ENCODE measurements around the gene TIAM1. TPM values are rescaled to one million over a fixed set of nuclear protein-coding genes. Genes with fewer than 3 reads are reported as not detected.

TIAM1 gene
- total RNA-seq, 1 donor from 2014 or later: 17.8 TPM

DNA sequence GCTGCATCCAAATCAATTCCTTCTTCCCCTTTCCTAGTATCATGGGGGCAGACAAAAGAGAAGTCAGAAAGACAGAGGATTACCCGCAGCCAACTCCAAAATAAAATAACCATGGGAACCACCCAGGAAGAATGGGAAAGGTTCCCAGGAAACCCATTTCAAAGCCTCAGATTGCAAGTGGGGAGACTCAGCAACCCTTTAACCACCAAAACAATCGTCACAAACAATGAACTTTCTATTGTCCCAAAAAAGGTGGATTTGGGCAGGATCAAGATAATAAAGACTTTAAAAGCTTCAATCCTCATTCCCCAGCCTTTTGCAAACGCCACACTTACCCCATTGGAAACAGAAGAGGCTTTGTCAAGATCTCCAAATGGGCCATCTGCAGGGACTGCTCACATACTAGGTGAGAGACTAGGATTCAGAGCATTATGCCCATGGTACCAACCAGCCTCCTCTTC, 5.1 kb downstream of the TIAM1 start:
- no peaks in the 10 kb centered on the region for H3K27me3 Mint-ChIP-seq (ENCODE audit: low read depth, unreplicated experiment)
- no peak overlapping the region for H3K4me3 Mint-ChIP-seq (ENCODE audit: unreplicated experiment)
- Histone ChIP-seq H3K36me3 (ENCODE audit: insufficient read depth, low read length) (no peaks in the 10 kb centered on the region), H3K79me2 (ENCODE audit: insufficient read depth, low read length) (peaks cover 48% of the 10 kb centered on the region), H3K27me3 (ENCODE audit: insufficient read depth, low read length) (no peaks in the 10 kb centered on the region), H4K20me1 (ENCODE audit: insufficient read depth, low read length) (peaks cover 12% of the 10 kb centered on the region), H3K9me3 (ENCODE audit: insufficient read depth, low read depth, low read length) (no peaks in the 10 kb centered on the region), H2AFZ (ENCODE audit: low read depth, low read length) (no peak overlapping the region), H3K4me3 (ENCODE audit: insufficient read depth, low read depth, low read length) (no peak overlapping the region), H3K4me2 (ENCODE audit: low read length) (no peak overlapping the region), H3K9ac (ENCODE audit: low read length) (no peak overlapping the region), H3K4me1 (ENCODE audit: insufficient read depth, low read length) (peaks cover 17% of the 10 kb centered on the region), H3K27ac (ENCODE audit: low read depth, low read length) (no peak overlapping the region)
- TF ChIP-seq, protein P1, sequence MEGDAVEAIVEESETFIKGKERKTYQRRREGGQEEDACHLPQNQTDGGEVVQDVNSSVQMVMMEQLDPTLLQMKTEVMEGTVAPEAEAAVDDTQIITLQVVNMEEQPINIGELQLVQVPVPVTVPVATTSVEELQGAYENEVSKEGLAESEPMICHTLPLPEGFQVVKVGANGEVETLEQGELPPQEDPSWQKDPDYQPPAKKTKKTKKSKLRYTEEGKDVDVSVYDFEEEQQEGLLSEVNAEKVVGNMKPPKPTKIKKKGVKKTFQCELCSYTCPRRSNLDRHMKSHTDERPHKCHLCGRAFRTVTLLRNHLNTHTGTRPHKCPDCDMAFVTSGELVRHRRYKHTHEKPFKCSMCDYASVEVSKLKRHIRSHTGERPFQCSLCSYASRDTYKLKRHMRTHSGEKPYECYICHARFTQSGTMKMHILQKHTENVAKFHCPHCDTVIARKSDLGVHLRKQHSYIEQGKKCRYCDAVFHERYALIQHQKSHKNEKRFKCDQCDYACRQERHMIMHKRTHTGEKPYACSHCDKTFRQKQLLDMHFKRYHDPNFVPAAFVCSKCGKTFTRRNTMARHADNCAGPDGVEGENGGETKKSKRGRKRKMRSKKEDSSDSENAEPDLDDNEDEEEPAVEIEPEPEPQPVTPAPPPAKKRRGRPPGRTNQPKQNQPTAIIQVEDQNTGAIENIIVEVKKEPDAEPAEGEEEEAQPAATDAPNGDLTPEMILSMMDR (IDR thresholded peaks at IDR 0.05; ENCODE audit: insufficient read depth, low read depth, low read length): no peak
- TF ChIP-seq EZH2 (IDR thresholded peaks at IDR 0.05; ENCODE audit: insufficient read depth, low read length): no peak
- H3K27ac Mint-ChIP-seq (ENCODE audit: unreplicated experiment): no peak overlapping the region
- peaks cover 29% of the 10 kb centered on the region for H3K4me1 Mint-ChIP-seq (ENCODE audit: low read depth, unreplicated experiment)
- DNase-seq (ENCODE audit: low read depth) (no peak), FAIRE-seq (no peak)
- H3K9me3 Mint-ChIP-seq (ENCODE audit: unreplicated experiment): peaks cover 2% of the 10 kb centered on the region
- H3K36me3 Mint-ChIP-seq (ENCODE audit: low read depth, unreplicated experiment): peaks cover 3% of the 10 kb centered on the region

- TF ChIP-seq, protein P1 (IDR thresholded peaks at IDR 0.05; ENCODE audit: insufficient read depth, low read depth, low read length): no peak
- Histone ChIP-seq H3K4me1 (ENCODE audit: insufficient read depth, low read length) (peaks cover 15% of the 10 kb centered on the region), H3K9me3 (ENCODE audit: insufficient read depth, low read depth, low read length) (no peaks in the 10 kb centered on the region), H3K4me2 (ENCODE audit: low read length) (no peak overlapping the region), H2AFZ (ENCODE audit: low read depth, low read length) (no peak overlapping the region), H3K36me3 (ENCODE audit: insufficient read depth, low read length) (no peaks in the 10 kb centered on the region), H3K79me2 (ENCODE audit: insufficient read depth, low read length) (peaks cover 46% of the 10 kb centered on the region), H3K4me3 (ENCODE audit: insufficient read depth, low read depth, low read length) (no peak overlapping the region), H3K9ac (ENCODE audit: low read length) (no peak overlapping the region), H3K27me3 (ENCODE audit: insufficient read depth, low read length) (no peaks in the 10 kb centered on the region), H4K20me1 (ENCODE audit: insufficient read depth, low read length) (peaks cover 10% of the 10 kb centered on the region), H3K27ac (ENCODE audit: low read depth, low read length) (no peak overlapping the region)
- Mint-ChIP-seq H3K4me3 (ENCODE audit: unreplicated experiment) (no peak overlapping the region), H3K27me3 (ENCODE audit: low read depth, unreplicated experiment) (no peaks in the 10 kb centered on the region), H3K36me3 (ENCODE audit: low read depth, unreplicated experiment) (peaks cover 3% of the 10 kb centered on the region), H3K27ac (ENCODE audit: unreplicated experiment) (no peak overlapping the region), H3K4me1 (ENCODE audit: low read depth, unreplicated experiment) (peaks cover 29% of the 10 kb centered on the region), H3K9me3 (ENCODE audit: unreplicated experiment) (peaks cover 2% of the 10 kb centered on the region)
- FAIRE-seq (no peak), DNase-seq (ENCODE audit: low read depth) (peak; percentile 63)
Observed at GRCh38 chr21:31337996-31338907, 5.8 kb downstream of the TIAM1 start.

DNA sequence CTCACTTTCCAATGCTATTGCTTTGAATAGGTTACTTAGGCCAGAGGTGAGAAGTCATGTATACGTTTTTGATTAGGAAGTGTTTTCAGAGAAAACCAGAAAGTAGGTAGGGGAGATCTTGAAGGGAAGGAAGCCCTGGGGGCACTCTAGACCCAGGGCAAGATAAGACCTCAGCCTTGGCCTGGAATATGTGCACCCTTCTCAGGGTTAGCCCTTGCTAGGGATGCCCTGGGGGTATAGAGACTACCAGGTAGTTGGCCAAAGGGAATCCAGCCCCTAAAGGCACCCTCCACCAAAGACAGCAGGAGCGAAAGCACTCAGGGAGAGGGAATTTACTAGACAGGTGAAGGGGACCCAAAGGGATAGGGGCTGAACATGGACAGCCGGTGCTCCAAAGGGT, 7.0 kb downstream of the TIAM1 start:
- H3K27ac ChIP-seq (ENCODE audit: low read depth, low read length): peak overlapping the region; percentile 83
- peaks cover 4% of the 10 kb centered on the region for H3K36me3 Mint-ChIP-seq (ENCODE audit: low read depth, unreplicated experiment)
- H3K4me1 Mint-ChIP-seq (ENCODE audit: low read depth, unreplicated experiment): peaks cover 21% of the 10 kb centered on the region
- H3K4me2 ChIP-seq (ENCODE audit: low read length): no peak overlapping the region
- no peak overlapping the region for H3K4me3 ChIP-seq (ENCODE audit: insufficient read depth, low read depth, low read length)
- no peaks in the 10 kb centered on the region for H3K27me3 Mint-ChIP-seq (ENCODE audit: low read depth, unreplicated experiment)
- peaks cover 37% of the 10 kb centered on the region for H3K79me2 ChIP-seq (ENCODE audit: insufficient read depth, low read length)
- H3K27me3 ChIP-seq (ENCODE audit: insufficient read depth, low read length): no peaks in the 10 kb centered on the region
- no peak for DNase-seq (ENCODE audit: low read depth)
- H4K20me1 ChIP-seq (ENCODE audit: insufficient read depth, low read length): no peaks in the 10 kb centered on the region
- H3K9me3 ChIP-seq (ENCODE audit: insufficient read depth, low read depth, low read length): no peaks in the 10 kb centered on the region
- peak overlapping the region; percentile 65 for H3K9ac ChIP-seq (ENCODE audit: low read length)
- peak overlapping the region; percentile 89 for H3K27ac Mint-ChIP-seq (ENCODE audit: unreplicated experiment)
- H3K4me3 Mint-ChIP-seq (ENCODE audit: unreplicated experiment): no peak overlapping the region
- FAIRE-seq: no peak
- no peak overlapping the region for H2AFZ ChIP-seq (ENCODE audit: low read depth, low read length)
- H3K4me1 ChIP-seq (ENCODE audit: insufficient read depth, low read length): peaks cover 12% of the 10 kb centered on the region
- TF ChIP-seq, protein P1 (IDR thresholded peaks at IDR 0.05; ENCODE audit: insufficient read depth, low read depth, low read length): no peak
- TF ChIP-seq EZH2 (IDR thresholded peaks at IDR 0.05; ENCODE audit: insufficient read depth, low read length): no peak
- peaks cover 2% of the 10 kb centered on the region for H3K9me3 Mint-ChIP-seq (ENCODE audit: unreplicated experiment)
- H3K36me3 ChIP-seq (ENCODE audit: insufficient read depth, low read length): no peaks in the 10 kb centered on the region
